GM21360 (cell line): Measurements from ENCODE around the gene NOC4L.
"Not testable (repeated sequence)": the region's sequence is repeated elsewhere in the genome, so short reads cannot be mapped to it uniquely, and the experiment has no call there.

Experiments
- ATAC-seq: cut with Tn5 transposase; IDR thresholded peaks from one replicate; pipeline ENCODE4 v1.9.1; 2021; ENCODE audit warnings: mild to moderate bottlenecking, moderate library complexity; ENCODE audit not compliant: unreplicated experiment

The NOC4L gene

DNA sequence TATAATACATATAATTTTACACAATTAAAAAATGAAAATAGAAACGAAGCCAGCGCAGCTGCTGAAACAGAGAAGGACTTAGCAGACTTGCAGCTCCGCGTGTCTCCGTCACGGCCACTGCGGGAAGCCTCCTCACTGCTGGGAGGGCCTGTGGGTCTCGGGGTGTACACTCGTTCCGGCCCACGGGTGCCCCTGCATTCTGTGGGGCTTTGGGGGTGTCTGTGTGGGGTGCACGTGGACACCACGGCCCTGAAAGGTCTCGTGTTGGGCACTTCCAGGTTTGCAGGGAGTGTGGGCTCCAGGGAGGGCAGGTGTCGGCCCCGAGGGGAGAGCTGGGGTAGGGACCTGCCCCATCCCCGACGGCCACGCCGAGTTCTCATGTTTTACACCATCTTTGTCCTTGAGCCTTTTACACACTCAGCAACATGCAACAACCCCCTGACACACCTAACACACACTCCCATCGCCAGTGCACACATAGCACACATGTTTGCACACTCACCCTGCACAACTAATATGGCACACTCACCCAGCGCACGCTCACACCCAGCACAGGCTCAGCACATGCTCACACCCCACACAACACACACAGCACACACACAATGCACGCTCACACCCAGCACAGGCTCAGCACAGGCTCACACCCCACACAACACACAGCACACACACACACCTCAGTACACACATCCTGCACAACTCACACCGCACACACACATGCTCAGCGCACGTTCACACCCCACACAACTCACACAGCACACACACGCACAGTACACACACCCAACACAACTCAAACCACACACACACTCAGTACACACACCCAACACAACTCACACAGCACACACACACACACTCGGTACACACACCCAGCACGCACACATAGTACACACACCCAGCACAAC lies 36.6 kb downstream of the NOC4L start:
- ATAC-seq, result no peak

GRCh38 chr12:132181570-132182200 lies 37.4 kb downstream of the NOC4L start:
- no peak for ATAC-seq

DNA sequence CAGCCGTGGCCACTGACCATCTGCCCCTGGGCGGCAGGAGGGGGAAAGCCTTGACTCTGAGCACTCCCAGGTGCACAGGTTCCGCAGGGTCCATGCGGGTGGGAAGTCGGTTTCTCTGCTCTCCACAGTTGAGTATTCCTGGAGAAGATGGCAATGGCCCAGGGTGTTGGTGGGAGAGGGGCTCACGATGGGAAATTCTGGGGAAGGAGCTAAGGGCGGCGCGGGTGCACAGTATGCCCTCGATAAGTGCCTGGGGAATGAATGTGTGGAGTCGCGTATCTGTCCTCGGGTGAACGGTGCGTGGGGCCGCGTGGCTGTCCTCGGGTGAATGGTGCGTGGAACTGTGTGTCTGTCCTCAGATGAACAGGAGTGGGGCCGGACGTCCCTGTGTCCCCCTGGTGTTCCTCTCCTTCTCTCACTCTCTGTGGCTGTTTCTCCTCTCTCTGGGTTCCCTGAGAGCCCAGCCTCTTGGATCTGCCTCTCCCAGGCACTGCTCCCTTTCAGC lies 38.0 kb downstream of the NOC4L start:
- ATAC-seq, result no peak

DNA sequence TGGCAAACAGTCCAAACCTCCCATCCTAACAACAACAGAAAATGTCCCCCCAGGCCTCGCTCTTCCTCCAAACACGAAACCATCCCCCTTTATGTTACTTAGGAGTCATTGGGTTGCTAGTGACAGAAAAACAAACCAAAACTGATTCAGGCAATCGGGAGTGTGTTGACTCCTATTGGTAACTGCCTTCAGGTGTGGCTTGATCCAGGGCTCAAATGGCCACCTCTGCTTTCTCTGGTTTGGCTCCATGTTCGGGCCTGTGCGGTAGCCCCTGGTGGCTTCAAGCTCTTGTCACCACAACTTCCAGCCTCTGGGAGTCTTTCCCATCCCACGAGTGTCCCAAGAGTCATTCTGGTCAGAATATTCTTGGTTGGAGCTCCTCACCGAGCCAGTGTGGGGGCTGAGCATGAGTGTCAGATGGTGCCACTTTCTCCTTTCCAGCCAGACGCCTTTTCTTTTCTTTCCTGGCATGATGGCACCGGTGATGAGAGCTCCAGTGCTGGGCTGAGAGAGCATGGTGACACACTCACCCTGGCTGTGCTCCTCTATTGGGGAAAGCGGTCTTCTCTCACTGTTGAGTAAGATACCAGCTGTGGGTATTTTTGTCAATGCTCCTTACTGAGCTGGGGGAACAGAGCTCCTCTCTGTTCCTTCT lies 38.6 kb downstream of the NOC4L start:
- no peak for ATAC-seq

- no peak for ATAC-seq
Observed at GRCh38 chr12:132185705-132186104, 41.4 kb downstream of the NOC4L start.

GRCh38 chr12:132186208-132186856 lies 42.1 kb downstream of the NOC4L start:
- ATAC-seq, result no peak

DNA sequence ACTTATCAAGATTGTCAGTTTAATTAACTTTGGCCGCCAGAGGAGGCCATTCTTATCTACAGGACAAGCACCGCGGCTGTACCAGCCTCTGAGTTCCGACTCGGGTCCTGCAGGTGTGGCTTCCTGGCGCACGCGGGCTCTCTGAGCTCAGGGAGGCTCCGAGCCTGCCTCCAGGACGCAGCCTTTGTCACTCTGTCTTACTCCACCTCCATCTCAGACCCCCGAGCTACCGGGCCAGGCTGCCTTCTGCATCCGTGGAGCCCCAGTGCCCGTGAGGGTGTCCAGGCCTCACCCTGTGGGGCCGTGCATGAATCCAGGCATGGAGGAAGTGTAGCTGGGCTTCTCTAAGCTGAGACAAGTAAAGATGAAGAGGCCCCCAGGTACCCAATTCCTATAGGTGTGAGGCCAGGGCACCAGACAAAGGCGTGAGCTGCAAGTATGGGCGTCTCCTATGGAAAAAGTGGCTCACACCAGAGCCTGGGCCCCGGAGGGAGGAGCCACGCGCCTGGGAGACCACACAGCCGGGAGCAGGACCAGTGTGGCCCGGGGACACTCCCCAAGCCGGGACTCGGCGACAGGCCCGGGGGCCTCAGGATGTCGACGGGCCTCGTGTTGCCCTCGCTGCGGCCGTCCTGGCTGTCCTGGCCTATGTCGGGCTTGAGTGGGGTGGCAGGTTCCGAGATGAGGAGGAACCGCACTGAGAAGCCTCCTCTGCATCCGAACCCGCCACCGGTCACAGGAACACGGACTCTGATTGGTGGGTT lies 42.8 kb downstream of the NOC4L start:
- no peak for ATAC-seq

DNA sequence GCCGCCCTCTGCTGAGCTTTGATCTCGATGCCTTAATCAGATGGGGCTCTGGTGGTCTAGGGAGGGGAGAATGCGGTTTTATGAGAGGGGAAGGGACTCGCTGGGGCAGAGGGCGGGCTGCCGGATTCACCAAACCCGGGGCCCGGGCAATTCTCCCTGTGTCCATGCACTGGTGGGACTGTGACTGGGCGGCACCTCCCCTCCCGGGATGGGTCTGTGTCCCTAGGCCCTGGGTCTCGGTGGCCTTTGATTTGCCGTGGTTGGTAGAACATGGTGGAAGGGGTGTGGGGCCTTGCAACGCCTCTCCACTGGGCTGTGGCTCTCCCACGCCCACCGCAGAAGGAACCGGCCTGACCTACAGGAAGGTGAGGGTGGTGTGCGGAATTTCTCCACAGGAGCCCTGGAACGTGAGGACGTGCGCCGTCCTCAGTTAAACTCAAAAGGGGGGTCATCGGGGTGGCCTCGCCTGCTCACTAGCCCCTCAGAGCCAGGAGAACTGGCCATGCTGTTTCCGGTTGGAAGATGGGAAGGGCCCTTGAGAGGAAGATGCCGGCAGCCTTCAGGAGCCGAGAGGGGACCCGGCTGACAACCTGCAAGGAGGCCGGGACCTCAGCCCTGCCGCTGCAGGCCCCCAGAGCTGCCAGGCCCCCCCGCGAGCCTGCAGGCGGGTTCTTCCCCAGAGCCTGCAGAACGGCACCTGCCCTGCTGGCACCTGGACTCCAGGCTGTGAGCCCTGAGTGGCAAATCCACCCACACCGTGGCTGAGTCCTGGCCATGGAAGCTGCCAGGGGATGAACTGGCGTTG lies 43.6 kb downstream of the NOC4L start:
- no peak for ATAC-seq

DNA sequence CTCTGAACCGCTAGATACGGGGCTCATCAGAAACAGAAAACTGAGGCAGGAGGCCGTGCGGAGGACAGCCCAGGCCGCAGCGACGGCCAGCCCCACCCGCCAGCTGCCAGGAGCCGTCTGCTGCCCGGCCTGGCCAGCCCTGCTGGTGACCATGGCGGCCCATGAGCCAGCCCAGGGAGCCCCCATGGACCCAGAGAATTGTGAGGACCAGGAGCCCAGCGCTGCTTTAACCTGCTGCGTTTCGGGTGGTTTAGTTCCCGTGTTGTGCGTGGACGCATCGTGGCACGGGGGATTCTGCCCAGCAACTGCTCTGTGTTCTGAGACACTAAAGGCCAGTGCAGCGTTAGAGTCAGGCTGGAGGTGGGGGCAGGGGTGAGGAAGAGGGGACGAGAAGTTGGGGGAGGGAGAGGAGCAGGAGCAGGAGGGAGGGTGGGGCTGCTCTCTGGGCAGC lies 44.2 kb downstream of the NOC4L start:
- ATAC-seq, result no peak

GRCh38 chr12:132188916-132189325 lies 44.7 kb downstream of the NOC4L start:
- ATAC-seq, result no peak

DNA sequence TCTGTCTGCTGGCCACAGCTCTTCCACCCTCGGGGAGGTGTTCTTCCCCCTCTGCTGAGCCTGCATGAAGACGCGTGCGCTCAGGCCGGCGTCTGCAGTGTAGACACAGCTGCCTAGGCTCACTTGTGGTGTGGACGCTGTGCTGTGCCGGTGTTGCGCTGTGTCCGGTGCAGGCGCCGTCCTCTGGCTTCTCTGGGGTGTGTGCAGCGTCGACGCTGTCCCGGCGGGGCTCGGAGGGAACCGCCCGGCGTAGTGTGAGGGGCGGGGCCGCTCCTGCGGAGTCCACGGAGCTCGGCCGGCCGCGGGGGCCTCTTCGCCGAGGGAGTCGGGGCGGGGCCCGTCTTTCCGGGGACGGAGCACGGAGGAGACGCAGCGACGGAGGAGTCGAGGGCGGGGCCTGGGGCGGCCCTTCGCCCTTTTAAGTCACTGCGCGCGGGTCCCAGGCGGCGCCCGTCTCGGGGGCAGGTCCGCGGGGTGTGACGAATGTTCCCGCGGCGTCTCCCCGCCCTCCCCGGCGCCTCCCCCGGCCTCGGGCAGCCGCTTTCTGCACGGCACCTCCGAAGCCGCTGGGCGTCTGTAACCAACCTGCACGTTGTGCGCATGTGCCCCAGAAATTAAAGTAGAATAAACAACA lies 45.2 kb downstream of the NOC4L start:
- peak; percentile 81 for ATAC-seq

- ATAC-seq, result peak; percentile 22
Observed at GRCh38 chr12:132190012-132190755, 45.9 kb downstream of the NOC4L start.

DNA sequence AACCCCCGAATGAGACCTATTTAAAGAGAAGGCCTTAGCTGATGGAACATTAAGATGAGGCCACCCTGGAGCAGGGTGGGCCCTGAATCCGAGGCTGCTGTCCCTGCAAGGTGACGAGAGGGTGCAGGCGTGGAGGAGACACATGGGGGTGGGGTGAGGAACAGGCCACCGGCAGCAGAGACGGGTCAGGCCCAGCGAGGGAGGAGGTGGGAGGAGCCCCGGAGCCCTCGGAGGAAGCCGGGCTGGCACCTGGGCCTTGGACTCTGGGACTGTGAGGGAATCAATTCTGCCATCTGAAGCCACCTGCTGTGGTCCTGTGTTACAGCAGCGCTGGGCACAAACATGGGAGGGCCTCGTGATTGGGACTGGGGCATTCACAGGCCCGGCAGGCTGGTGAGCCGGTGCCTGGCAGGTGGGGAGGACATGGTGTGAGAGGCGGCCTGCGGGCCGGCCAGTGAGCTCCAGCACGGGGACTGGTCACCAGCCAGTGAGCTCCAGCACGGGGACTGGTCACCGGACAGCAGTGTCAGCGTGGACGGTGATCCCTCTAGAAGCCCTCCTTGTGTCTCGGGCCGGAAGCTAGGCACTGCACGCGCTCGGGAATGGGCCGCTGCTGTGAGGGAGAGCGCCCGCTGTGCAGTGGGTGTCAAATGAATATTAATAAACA lies 46.7 kb downstream of the NOC4L start:
- ATAC-seq, result no peak

DNA sequence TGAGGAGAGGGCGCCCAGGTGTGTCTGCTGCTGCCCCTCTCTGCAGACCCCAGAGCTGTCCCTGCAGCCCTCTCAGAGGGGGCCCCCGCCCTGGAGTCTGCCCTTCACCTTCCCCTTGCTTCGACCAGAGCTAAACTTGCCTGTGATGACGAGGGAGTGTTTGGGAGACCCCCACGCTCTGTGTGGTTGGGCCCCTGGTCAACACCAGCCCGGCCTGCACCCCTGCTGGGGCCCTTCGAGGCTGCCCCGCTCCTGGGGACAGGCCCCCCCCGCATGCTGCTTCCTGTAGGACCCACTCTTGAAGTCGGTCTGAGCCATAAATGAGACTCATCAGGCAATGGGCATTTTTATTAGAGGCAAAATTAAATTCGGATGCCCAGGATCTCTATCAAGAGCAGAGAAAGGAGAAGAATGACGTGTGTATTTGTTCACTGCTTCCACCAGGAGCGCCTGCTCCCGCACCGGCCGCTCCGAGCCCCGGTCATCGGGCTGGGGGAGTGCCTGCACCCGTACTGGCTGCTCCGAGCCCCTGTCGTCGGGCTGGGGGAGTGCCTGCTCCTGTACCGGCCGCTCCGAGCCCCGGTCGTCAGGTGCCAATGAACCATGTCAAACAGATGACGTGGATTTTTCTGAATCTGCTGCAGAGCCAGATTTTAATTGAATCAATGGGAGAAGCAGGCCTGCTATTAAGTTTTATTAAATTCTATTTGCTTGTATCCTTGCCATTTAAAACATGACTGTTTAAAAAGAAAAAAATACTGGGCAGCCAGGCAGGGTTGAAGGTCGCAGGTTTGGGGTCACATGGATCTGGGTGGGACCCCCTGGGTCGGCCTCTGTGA lies 47.7 kb downstream of the NOC4L start:
- ATAC-seq, result no peak

DNA sequence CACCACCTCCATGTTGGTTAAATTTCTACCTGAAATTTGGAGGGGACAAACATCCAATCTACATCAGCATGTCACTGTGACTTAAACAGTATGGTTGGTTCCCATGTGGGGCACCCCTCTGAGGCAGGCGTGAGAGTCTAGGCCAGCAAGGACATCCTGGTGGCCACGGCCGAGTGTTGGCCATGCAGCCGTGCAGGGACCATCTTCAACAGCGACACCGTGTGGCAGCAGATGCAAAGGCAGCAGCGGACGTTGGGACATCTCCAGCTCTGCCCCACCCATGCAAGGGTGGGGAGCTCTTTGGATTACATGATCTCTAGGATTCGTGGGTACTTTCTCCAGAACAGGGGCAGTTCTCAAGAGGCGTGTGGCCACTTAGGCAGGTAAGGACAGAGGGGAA lies 49.8 kb downstream of the NOC4L start:
- no peak for ATAC-seq

DNA sequence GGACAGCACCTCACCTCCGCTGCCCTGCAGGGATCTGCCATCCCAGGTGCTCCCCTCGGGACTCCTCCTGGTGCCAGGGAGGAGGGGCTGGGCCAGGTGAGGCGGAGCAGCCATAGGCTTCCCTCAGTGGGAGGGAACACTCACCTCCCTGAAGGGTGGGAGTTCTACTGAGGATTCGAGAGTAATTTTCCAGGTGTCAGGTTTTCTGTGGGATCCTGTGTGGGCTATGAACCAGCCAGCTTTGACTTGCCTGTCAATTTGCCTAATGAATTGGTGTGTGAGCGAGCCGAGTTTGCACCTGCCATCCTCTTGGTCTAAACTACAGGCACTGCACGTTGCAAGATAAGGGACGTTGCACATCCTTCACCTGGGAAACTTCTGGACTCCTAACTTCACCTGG lies 50.3 kb downstream of the NOC4L start:
- ATAC-seq, result no peak

GRCh38 chr12:132195242-132195641 lies 51.0 kb downstream of the NOC4L start:
- ATAC-seq, result not testable (repeated sequence)
